ENCODE measurements around the gene DIS3L2.

DNA sequence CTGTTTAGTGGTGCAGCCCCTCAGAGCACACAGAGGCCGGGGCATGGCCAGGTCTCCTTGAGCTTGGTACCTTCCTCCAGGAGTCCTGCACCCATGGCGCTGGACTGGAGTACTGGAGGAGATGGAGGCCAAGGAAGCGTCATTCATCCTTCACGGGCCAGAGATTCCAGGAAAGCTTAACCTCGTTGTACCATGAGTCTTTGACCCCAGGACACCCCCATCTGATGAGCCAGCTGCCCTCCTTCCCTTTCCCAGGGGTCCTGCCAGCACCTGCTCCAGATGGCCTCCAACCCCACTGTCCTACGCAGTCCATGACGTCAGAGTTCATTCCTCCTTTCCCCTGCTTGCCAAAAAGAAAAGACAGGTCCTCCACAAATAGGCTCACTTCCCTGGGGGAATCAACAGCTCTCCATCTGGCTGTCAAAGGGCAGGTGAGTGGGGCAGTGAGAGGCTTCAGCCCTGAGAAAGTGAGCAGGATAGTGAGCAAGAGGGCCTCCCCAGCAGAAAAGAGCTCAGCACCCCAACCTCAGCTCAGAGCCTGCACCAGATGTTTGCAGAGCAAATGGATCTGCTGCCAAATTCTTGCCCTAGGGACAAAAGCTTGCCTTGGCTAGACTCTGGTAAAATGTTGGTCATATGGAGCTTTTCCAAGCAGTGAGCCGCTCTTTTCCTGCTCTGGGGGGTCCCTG lies 30.8 kb upstream of the DIS3L2 start:
- TF ChIP-seq, protein P1, sequence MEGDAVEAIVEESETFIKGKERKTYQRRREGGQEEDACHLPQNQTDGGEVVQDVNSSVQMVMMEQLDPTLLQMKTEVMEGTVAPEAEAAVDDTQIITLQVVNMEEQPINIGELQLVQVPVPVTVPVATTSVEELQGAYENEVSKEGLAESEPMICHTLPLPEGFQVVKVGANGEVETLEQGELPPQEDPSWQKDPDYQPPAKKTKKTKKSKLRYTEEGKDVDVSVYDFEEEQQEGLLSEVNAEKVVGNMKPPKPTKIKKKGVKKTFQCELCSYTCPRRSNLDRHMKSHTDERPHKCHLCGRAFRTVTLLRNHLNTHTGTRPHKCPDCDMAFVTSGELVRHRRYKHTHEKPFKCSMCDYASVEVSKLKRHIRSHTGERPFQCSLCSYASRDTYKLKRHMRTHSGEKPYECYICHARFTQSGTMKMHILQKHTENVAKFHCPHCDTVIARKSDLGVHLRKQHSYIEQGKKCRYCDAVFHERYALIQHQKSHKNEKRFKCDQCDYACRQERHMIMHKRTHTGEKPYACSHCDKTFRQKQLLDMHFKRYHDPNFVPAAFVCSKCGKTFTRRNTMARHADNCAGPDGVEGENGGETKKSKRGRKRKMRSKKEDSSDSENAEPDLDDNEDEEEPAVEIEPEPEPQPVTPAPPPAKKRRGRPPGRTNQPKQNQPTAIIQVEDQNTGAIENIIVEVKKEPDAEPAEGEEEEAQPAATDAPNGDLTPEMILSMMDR (IDR thresholded peaks at IDR 0.05 in 4 of 5, conservative IDR thresholded peaks at IDR 0.05 in 1 of 5): no peak
- no peak for TF ChIP-seq POLR2A (IDR thresholded peaks at IDR 0.05)

Measured in gastrocnemius medialis (tissue), 4 donors.